Mammary epithelial cell (primary cell): ENCODE measurements around the gene SDK1.

Experiments used
- CTCF ChIP-seq, 2 donors: IDR thresholded peaks in 1 of 2; conservative IDR thresholded peaks in 1 of 2; 2 replicates each; pipeline ENCODE4 v1.5.1; 2011 to 2012; ENCODE audit warnings: inconsistent platforms in 2 of 2, low read length in 2 of 2, mild to moderate bottlenecking in 2 of 2, control low read depth in 1 of 2, low read depth in 1 of 2; ENCODE audit not compliant: insufficient read depth in 1 of 2; ENCODE audit errors: extremely low read depth in 1 of 2
- EZH2 ChIP-seq: IDR thresholded peaks from 2 replicates; pipeline ENCODE4 v1.6.1; 2012; ENCODE audit warnings: low read length, inconsistent platforms, borderline replicate concordance

- TF ChIP-seq CTCF (conservative IDR thresholded peaks at IDR 0.05 in 1 of 2, IDR thresholded peaks at IDR 0.05 in 1 of 2; ENCODE audit: extremely low read depth in 1 of 2, insufficient read depth in 1 of 2, low read depth in 1 of 2, low read length in 2 of 2) (no peak), EZH2 (no peak)
Measured at GRCh38 chr7:3908153-3908552, 607.1 kb downstream of the SDK1 start.
